NB4 (cell line): ENCODE data around the gene CDKN3.

Experiments
- DNase-seq: peaks from one replicate; pipeline ENCODE4 v3.0.0; 2010; ENCODE audit warnings: low read depth
- H3K4me3 ChIP-seq: one replicate; pipeline ENCODE4 v1.5.1; 2011; ENCODE audit warnings: mild to moderate bottlenecking, low read depth, low read length, moderate library complexity
- MYC ChIP-seq: IDR thresholded peaks from 2 replicates; pipeline ENCODE4 v1.6.1; 2011; ENCODE audit warnings: low read depth, low read length
- POLR2A ChIP-seq: IDR thresholded peaks from 2 replicates; pipeline ENCODE4 v1.6.1; 2011; ENCODE audit warnings: mild to moderate bottlenecking; ENCODE audit not compliant: insufficient read length; ENCODE audit errors: extremely low read depth
- TF ChIP-seq, protein P1 (sequence below): IDR thresholded peaks from one replicate; pipeline ENCODE4 v1.5.1; 2012; ENCODE audit warnings: low read depth, low read length
- TF ChIP-seq, protein P2 (sequence below): IDR thresholded peaks from 2 replicates; pipeline ENCODE4 v1.6.1; 2011; ENCODE audit warnings: low read depth, low read length

CDKN3 gene

DNA sequence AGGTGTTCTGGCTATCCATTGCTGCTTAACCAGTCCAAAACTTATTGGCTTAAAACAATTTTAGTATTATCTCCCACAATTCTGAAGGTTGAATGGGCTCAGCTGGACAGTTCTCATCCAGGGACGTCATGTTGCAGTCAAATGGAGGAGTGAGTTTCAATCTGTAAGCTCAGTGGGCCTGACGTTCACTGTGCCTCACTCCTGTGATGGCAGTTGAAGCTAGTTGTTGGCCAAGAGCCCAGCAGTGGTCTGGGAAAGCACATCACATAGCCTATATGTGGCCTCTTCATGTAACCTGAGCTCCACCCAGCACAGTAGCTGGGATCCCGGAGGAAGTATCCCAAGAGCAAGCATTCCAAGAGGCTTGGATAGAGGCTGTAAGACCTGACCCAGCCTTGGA lies 40.6 kb upstream of the CDKN3 start:
- TF ChIP-seq POLR2A, result no peak
- TF ChIP-seq, protein P1, sequence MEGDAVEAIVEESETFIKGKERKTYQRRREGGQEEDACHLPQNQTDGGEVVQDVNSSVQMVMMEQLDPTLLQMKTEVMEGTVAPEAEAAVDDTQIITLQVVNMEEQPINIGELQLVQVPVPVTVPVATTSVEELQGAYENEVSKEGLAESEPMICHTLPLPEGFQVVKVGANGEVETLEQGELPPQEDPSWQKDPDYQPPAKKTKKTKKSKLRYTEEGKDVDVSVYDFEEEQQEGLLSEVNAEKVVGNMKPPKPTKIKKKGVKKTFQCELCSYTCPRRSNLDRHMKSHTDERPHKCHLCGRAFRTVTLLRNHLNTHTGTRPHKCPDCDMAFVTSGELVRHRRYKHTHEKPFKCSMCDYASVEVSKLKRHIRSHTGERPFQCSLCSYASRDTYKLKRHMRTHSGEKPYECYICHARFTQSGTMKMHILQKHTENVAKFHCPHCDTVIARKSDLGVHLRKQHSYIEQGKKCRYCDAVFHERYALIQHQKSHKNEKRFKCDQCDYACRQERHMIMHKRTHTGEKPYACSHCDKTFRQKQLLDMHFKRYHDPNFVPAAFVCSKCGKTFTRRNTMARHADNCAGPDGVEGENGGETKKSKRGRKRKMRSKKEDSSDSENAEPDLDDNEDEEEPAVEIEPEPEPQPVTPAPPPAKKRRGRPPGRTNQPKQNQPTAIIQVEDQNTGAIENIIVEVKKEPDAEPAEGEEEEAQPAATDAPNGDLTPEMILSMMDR, result no peak
- TF ChIP-seq MYC, result no peak
- TF ChIP-seq, protein P2, sequence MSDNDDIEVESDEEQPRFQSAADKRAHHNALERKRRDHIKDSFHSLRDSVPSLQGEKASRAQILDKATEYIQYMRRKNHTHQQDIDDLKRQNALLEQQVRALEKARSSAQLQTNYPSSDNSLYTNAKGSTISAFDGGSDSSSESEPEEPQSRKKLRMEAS, result no peak
- DNase-seq, result no peak
- no peak overlapping the region for H3K4me3 ChIP-seq

GRCh38 chr14:54360667-54361066 lies 36.1 kb upstream of the CDKN3 start:
- TF ChIP-seq, protein P1, result no peak
- TF ChIP-seq POLR2A (no peak), MYC (no peak)
- TF ChIP-seq, protein P2, result no peak
- DNase-seq, result no peak

DNA sequence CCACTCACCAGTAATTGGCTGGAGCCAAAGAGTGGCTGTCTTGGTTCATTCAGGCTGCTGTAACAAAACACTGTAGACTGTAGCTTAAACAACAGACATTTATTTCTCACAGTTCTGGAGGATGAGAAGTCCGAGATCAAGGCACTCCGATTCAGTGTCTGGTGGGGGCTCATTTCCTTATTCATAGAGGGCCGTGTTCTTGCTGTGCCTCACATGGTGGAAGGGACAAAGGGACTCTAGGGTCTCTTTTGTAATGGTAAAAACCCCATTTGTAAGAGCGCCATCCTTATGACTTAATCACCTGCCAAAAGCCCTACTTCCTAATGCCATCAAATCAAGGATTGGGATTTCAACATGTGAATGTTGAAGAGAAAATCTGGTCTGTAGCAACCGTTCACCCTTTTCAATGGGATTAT lies 34.7 kb upstream of the CDKN3 start:
- TF ChIP-seq, protein P1, result no peak
- TF ChIP-seq MYC, result no peak
- no peak for TF ChIP-seq POLR2A
- TF ChIP-seq, protein P2, result no peak
- no peak overlapping the region for H3K4me3 ChIP-seq
- DNase-seq, result no peak

More at GRCh38 chr14:54360667-54361066, 36.1 kb upstream of the CDKN3 start:
- no peak overlapping the region for H3K4me3 ChIP-seq

- no peak overlapping the region for H3K4me3 ChIP-seq
- TF ChIP-seq MYC, result no peak
- TF ChIP-seq POLR2A, result no peak
- TF ChIP-seq, protein P2, result no peak
- TF ChIP-seq, protein P1, result no peak
- DNase-seq, result no peak
Measured at GRCh38 chr14:54362759-54363437, 33.9 kb upstream of the CDKN3 start.

GRCh38 chr14:54364555-54365415 lies 32.0 kb upstream of the CDKN3 start:
- no peak for DNase-seq
- H3K4me3 ChIP-seq, result no peak overlapping the region
- TF ChIP-seq POLR2A, result no peak
- no peak for TF ChIP-seq MYC
- TF ChIP-seq, protein P2, result no peak
- TF ChIP-seq, protein P1, result no peak
